Measurements from ENCODE around the gene SV2B.
"Not testable (repeated sequence)": the region's sequence is repeated elsewhere in the genome, so short reads cannot be mapped to it uniquely, and the experiment has no call there.

The SV2B gene

DNA sequence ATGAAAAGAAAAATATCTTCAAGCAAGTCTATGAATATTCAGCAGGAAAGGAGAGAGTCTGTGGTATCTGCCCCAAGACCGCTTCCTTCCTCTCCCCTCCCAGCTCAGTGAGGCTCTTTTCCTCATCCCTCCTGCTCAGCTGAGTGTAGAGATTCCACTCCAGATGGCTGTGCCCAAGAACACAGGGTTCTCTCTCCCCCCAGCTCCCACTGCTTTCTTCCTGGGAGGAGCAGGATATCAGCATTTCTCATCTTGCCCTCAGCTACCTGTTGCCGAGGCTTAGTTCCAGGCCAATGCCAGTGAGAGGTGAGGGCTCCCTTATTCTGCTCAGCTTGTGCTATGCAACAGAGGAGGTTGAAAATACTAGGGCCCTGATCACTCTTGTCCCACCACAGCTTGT lies 211.9 kb downstream of the SV2B start:
- no peak for DNase-seq (ENCODE audit: low spot score)

DNA sequence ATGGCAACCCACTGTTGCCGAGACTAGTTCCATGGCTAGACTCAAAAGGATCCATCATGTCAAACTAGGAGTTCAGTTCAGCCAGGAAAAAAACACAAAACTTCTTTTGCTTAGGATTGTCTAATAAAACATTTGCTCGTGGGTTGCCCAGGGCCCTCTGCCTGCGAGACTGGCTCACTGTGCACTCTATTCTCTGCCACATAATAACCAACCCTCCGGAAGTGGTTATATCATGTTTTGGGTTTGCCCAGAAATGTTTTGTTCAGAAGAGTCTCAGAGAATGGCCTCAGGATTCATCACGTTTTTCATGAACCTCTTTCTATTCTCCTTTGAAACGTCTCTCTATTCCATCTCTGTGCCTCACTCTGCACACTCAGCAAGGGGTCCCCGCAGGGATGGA lies 216.1 kb downstream of the SV2B start:
- DNase-seq (ENCODE audit: low spot score), result no peak

DNA sequence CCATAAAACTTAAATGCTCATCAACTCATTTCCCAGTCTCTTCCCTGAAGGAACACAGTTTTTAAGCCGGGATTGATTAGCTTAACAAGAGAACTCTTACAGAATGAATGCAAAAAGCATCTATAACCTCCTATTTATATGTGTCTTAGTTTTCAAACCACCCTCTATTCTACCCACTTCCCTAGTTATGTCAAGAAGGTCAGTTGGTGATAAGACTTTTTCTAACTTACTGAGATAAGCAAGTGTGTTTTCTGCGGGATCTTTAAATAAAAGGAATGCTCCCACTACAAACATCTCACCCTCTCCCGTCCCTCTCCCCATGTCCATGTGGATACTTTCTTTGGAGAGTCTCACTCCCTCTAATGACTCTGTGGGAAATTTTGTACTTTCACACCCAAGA lies 218.5 kb downstream of the SV2B start:
- DNase-seq (ENCODE audit: low spot score), result no peak

DNA sequence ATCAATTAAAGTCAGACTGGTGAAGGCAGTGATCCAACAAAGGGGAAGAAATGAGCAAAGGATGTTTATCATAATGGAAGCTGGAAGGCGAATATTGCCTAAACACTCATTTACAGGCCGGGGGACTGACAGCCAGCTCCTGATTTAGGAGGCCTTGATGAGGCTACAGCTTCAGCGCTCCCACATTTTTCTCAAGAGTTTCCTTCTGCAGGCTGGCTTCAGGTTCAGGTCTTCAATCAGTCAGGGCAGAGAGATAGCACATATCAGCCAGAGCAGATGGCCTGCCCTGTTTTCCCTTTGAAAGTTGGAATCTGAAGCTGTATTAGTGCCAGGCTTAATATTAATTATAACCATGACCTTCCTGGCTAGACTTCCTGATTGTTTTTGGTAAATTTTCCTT lies 218.9 kb downstream of the SV2B start:
- DNase-seq (ENCODE audit: low spot score), result no peak

DNA sequence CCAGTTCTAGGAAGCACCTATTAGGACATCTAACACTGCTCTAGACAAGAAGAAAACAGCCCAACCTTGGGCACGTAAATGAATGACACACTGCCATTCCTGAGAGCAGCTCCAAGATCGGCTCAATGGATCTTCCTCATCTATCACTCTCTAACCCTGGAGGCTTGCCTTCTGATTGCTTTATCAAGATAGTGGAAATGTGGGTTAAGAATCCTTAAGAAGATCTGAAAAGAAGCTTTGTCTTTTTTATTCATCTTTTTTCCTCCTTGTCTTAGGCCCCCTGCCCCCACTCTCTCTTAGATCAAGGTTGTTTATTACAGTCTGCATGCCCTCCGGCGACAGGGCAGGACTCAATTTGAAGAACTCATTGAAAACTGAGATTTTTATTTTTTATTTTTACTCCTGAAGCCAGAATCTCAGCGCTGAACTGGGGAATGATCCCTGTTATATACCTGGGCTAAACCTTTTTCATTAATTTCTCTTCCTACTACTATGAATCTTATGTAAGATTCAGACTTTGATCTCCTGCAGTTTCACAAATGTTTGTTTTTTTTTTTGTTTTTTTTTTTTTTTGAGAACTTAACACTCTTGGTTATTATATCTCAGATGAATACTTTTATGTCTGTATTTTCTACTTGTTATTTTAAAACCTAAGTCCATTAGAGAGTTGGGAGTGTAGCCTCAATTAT lies 219.5 kb downstream of the SV2B start:
- DNase-seq (ENCODE audit: low spot score), result no peak

DNA sequence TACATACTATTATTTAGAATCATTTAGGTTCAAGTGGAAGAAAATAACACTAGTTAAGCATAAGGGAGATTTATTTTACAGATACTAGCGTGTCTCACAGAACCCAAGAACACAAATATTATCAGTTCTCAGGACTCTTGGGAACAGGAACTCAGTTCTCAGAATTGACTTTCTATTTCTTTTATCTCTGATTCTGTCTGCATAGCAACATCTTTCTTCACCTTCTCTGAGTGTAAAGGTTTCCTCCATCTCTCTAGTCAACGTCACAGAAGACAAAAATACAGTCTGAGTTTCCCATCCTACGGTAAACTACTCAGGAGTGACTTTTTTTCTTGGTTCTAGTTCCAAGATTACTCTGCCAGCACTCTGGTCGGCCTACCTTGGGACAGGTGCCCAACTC lies 220.0 kb downstream of the SV2B start:
- no peak for DNase-seq (ENCODE audit: low spot score)

DNA sequence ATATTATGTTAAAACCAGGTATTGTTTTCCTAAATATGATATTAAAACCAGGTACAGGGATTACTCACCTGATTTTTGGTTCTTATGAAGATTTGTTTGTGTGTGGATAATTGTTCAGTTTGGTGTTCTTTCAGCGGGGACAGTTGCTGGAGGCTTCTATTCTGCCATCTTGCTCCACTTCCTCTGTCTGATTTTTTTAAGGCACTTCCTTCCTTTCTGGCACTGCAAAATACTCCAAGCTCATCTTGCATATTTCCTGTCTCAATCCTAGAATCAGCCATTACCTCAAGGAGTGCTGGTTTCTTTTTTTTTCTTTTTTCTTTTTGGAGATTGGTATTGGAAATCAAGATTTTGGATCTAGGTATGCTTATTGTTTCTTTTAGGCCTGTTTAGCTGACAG lies 229.9 kb downstream of the SV2B start:
- no peak for DNase-seq (ENCODE audit: low spot score)

DNA sequence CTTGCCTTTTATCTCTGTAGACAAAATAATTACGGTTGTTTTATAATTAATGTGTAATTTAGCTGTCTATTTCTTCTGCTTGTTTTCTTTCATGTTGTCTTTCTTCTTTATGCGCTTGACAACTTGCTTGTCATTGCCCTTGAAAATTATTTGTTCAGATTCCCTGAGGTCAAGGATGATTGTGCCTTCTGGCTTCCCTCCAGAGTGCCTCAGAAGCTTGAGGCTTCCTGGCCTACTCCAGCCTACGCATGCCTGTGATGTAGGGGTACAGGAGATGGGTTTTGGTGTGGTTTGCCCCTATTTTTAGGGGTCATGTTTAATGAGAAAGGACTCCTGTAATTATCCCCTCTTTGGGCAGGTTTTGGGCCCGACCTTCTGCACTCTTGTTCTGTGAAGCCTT lies 231.5 kb downstream of the SV2B start:
- no peak for DNase-seq (ENCODE audit: low spot score)

DNA sequence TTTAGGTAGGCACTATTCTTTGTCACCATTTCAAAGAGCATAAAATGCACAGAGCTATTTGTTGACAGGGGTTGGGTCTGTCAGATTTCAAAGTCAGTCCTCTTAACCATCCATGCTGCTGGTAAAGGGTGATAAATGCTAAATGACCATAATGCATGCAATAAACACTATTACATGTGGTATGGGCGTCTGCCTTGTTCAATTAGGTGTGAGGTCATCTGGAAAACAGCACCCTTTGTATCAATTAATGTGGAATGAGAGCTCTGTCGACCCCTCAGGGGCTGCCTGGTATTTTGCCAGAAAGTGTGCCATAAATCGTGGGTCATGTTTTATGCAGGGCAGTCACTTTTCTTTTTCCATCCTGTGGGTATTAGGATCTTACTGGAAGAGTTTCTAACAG lies 235.6 kb downstream of the SV2B start:
- no peak for DNase-seq (ENCODE audit: low spot score)

DNA sequence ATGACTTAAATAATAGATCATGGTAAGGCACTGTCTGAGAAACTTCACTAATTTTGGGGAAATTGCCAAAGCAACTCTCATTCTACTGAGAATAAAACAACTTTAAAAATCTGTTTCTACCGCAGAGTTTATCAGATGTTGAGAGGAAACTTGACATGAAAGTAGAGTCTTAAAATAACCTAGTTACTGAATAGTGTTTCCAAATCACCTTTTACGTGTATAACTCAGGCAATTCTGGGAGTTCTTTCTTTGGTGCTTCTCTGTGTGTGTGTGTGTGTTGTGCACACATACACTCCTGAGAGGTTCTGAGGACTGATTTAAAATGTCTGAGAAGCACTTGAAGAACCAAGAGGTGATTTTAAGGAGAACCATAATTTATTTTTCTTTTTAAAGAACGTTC lies 236.6 kb downstream of the SV2B start:
- no peak for DNase-seq (ENCODE audit: low spot score)

DNA sequence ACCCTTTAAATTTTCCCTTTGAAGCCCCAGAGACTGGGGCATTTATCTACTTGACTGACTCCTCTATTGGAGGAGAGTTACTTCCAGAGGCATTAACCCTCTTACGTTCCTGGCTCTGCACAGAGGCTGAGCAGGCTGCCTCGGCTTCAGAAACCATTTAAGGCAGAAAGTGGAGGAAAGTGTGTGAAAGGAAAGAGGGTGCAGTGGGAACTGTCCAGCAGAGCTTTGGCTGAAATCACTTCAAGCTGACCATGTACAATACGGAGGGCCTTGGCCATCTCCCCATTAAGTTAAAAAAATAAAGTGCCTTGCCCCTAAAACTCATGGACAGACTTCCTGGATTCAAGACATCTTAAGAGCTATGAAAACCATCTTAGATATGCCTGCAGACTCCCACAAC lies 238.7 kb downstream of the SV2B start:
- DNase-seq (ENCODE audit: low spot score), result no peak

DNA sequence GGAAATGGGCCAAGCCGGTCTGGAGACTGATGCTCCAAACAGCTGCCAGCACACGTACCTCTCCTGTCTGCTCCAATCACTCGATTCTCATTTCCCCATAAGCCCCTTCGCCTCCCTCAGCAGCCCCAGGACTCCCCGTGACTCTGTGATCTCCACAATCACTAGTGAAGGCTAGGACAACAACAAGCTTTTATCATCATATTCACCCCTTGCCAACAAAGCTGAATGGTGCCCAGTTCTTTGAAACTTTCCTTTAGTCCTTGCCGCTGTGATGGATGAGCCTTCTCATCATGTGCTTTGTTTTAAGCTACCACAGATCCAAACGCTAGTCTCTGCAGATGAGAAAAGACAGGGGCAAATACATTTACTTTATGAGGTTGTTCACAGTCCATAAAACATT lies 242.0 kb downstream of the SV2B start:
- no peak for DNase-seq (ENCODE audit: low spot score)

DNA sequence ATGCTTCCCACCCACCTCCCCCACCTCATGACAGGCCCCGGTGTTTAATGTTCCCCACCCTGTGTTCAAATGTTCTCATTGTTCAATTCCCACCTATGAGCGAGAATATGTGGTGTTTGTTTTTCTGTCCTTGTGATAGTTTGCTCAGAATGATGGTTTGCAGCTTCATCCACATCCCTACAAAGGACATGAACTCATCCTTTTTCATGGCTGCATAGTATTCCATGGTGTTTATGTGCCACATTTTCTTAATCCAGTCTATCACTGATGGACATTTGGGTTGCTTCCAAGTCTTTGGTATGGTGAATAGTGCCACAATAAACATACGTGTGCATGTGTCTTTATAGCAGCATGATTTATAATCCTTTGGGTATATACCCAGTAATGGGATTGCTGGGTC lies 244.9 kb downstream of the SV2B start:
- not testable (repeated sequence) for DNase-seq (ENCODE audit: low spot score)

DNA sequence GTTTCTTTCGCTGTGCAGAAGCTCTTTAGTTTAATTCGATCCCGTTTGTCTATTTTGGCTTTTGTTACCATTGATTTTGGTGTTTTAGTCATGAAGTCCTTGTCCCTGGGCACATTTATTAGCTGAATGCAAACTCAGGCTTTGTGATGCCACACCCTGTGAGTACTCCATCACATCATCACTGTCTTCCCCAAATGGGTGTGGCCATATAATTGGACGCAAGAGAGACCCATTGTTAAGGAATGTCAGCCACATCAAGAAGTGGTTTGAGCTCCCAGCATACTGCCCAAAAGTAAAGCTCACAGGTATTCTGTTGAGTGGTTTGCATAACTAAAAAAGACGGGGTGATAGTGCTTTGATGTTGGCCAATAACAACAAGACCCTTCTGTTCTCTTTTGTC lies 245.7 kb downstream of the SV2B start:
- no peak for DNase-seq (ENCODE audit: low spot score)

DNA sequence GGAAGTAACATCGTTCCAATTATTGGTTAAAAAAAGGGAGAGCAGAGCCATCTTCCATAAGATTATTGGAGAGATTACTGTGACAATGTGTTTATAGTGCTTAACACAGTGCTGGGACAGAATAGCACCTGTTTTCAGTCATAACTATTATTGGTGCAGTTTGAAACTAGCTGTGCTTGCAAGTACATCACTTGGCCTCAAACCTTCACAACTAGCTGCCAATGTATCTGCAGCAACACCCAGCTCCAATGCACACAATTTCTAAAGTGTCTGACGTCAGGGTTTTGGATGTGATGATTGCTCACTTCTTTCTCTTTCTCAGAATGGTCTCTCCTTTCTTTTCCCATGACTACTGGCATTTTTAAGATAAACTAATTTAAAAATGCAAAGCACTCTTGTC lies 246.2 kb downstream of the SV2B start:
- no peak for DNase-seq (ENCODE audit: low spot score)

DNA sequence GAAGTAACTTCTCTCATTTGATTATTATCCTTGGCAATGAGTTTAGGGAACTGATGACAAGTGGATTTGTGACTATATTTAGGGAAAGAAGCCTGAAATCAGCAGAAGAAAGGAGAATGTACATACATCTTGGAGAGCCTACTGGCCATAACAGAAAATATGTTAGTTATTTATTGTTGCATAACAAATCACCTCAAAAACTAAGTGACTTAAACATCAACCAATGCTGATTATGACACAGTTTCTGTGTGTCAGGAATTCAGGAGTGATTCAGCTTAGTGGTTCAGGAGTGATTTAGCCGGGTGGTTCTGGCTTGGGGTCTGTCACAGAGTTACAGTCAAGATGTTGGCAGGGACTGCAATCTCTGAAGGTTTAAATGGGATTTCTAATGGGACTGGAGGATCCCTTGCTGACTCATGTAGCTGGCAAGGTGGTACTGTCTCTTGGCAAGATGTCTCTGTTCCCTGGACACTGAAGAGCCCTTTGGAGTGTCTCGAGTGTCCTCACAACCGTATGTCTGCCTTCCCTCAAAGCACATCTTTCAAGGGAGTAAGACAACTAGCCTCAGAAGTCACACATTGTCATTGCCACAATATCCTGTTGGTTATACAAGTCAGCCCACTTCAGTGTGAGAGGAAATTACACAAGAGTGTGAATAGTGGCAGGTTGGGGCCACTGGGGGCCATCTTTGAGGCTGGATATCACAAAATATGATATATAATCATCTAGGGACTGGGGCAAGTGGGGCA lies 248.9 kb downstream of the SV2B start:
- no peak for DNase-seq (ENCODE audit: low spot score)

All from germinal center (tissue), 1 donor.